Suprapubic skin (tissue), 3 donors: ENCODE measurements around the gene TMEM178A.

Experiments
- POLR2AphosphoS5 ChIP-seq, 3 donors: sonication (generic); formaldehyde crosslinking; IDR thresholded peaks; one replicate each; pipeline ENCODE4 v1.6.1; 2017; ENCODE audit warnings: antibody characterized with exemption in 3 of 3
- TF ChIP-seq, protein P1 (sequence below), 2 donors: fragments of 200-600 bp in 1 of 2; fragments of 450-650 bp in 1 of 2; sonication (generic) in 1 of 2; IDR thresholded peaks; one replicate each; pipeline ENCODE4 v1.5.1; 2016 to 2019; ENCODE audit warnings: antibody characterized with exemption in 2 of 2, mild to moderate bottlenecking in 1 of 2, moderate library complexity in 1 of 2

DNA sequence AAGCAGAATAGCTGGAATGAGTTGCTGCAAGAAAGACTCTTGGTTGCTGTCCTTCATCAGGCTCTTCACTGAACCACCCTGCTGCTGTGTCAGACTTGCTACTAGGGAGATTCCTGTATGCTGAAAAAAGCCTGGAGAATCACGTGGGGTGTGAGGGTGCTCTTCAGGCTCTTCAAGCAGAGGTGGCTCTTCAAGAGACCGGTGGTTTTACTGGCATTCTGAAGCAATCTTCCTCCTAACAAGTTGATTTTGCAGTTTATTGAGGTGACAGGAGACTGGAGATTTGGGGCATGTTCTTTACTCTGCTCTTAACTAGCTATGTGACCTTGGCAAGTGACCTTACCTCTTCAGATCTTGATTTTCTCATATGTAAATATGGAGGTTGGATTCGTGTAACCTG, 14.1 kb downstream of the TMEM178A start:
- TF ChIP-seq, protein P1, sequence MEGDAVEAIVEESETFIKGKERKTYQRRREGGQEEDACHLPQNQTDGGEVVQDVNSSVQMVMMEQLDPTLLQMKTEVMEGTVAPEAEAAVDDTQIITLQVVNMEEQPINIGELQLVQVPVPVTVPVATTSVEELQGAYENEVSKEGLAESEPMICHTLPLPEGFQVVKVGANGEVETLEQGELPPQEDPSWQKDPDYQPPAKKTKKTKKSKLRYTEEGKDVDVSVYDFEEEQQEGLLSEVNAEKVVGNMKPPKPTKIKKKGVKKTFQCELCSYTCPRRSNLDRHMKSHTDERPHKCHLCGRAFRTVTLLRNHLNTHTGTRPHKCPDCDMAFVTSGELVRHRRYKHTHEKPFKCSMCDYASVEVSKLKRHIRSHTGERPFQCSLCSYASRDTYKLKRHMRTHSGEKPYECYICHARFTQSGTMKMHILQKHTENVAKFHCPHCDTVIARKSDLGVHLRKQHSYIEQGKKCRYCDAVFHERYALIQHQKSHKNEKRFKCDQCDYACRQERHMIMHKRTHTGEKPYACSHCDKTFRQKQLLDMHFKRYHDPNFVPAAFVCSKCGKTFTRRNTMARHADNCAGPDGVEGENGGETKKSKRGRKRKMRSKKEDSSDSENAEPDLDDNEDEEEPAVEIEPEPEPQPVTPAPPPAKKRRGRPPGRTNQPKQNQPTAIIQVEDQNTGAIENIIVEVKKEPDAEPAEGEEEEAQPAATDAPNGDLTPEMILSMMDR (IDR thresholded peaks at IDR 0.05) = no peak
- TF ChIP-seq POLR2AphosphoS5 (IDR thresholded peaks at IDR 0.05) = no peak
